DOHH2 (cell line): ENCODE results near the gene PEG3.

Experiments
- H3F3A ChIP-seq: fragments of 200-600 bp; sonication (generic), shearing (Covaris generic); 2 replicates; pipeline ENCODE4 v1.6.0; 2016; ENCODE audit warnings: antibody characterized with exemption, mild to moderate bottlenecking; ENCODE audit not compliant: control insufficient read depth, insufficient read depth
- H3K27ac ChIP-seq: fragments of 200-600 bp; sonication (generic); 2 replicates; pipeline ENCODE4 v1.5.1; 2014; ENCODE audit warnings: low read depth, mild to moderate bottlenecking, low read length, moderate library complexity
- H3K27me3 ChIP-seq: fragments of 200-600 bp; sonication (generic); 2 replicates; pipeline ENCODE4 v1.6.1; 2014; ENCODE audit warnings: mild to moderate bottlenecking, low read length, mixed read lengths; ENCODE audit not compliant: control insufficient read depth
- H3K36me3 ChIP-seq: fragments of 200-600 bp; sonication (generic); 2 replicates; pipeline ENCODE4 v1.6.1; 2014; ENCODE audit warnings: mild to moderate bottlenecking, low read length, moderate library complexity, mixed read lengths; ENCODE audit not compliant: control insufficient read depth
- H3K4me1 ChIP-seq: fragments of 200-600 bp; sonication (generic); 2 replicates; pipeline ENCODE4 v1.6.1; 2014; ENCODE audit warnings: mild to moderate bottlenecking, low read length, mixed read lengths; ENCODE audit not compliant: control insufficient read depth
- H3K4me2 ChIP-seq: fragments of 200-600 bp; sonication (generic); 2 replicates; pipeline ENCODE4 v1.6.0; 2014; ENCODE audit warnings: mild to moderate bottlenecking, low read length, moderate library complexity
- H3K4me3 ChIP-seq: fragments of 200-600 bp; sonication (generic); 2 replicates; pipeline ENCODE4 v1.5.1; 2014; ENCODE audit warnings: mild to moderate bottlenecking, low read length, mixed read lengths
- H3K79me2 ChIP-seq: fragments of 200-600 bp; sonication (generic); 2 replicates; pipeline ENCODE4 v1.6.1; 2014; ENCODE audit warnings: mild to moderate bottlenecking, low read length, mixed read lengths; ENCODE audit not compliant: control insufficient read depth
- H3K9me2 ChIP-seq: fragments of 200-600 bp; sonication (generic); replicated peaks from 2 replicates; pipeline ENCODE4 v1.6.1; 2014; ENCODE audit warnings: mild to moderate bottlenecking, low read length, mixed read lengths; ENCODE audit not compliant: control insufficient read depth
- H3K9me3 ChIP-seq: fragments of 200-600 bp; sonication (generic); 2 replicates; pipeline ENCODE4 v1.6.1; 2014; ENCODE audit warnings: antibody characterized with exemption, low read length, mixed read lengths; ENCODE audit not compliant: control insufficient read depth, insufficient read depth
- H4K20me1 ChIP-seq: fragments of 200-600 bp; sonication (generic); 2 replicates; pipeline ENCODE4 v1.6.0; 2014; ENCODE audit warnings: low read depth, mild to moderate bottlenecking, antibody characterized with exemption, low read length, moderate library complexity; ENCODE audit not compliant: control insufficient read depth, insufficient read depth
- CTCF ChIP-seq: fragments of 200-600 bp; sonication (generic); IDR thresholded peaks from one replicate; pipeline ENCODE4 v1.5.1; 2014; ENCODE audit warnings: antibody characterized with exemption, mild to moderate bottlenecking, low read depth, low read length; ENCODE audit not compliant: poor library complexity, severe bottlenecking
- EZH2phosphoT487 ChIP-seq: fragments of 200-600 bp; sonication (generic); IDR thresholded peaks from 2 replicates; pipeline ENCODE4 v1.6.1; 2017; ENCODE audit warnings: borderline replicate concordance, mild to moderate bottlenecking, antibody characterized with exemption, low read length, moderate library complexity, mixed read lengths

The PEG3 gene

GRCh38 chr19:56838909-56839651 is 1.4 kb downstream of the PEG3 start:
- Histone ChIP-seq H3K4me2 (no peak overlapping the region), H3K9me2 (no peaks in the 10 kb centered on the region), H3F3A (no peaks in the 10 kb centered on the region), H3K79me2 (no peaks in the 10 kb centered on the region), H4K20me1 (no peaks in the 10 kb centered on the region), H3K9me3 (peaks cover 34% of the 10 kb centered on the region), H3K4me1 (no peaks in the 10 kb centered on the region), H3K27me3 (no peaks in the 10 kb centered on the region), H3K27ac (no peak overlapping the region), H3K4me3 (no peak overlapping the region), H3K36me3 (no peaks in the 10 kb centered on the region)
- no peak for TF ChIP-seq EZH2phosphoT487

GRCh38 chr19:56838024-56838908 is 2.3 kb downstream of the PEG3 start:
- Histone ChIP-seq H3F3A (no peaks in the 10 kb centered on the region), H3K27me3 (no peaks in the 10 kb centered on the region), H3K4me1 (no peaks in the 10 kb centered on the region), H3K36me3 (no peaks in the 10 kb centered on the region), H3K9me3 (peaks cover 34% of the 10 kb centered on the region), H3K4me2 (no peak overlapping the region), H3K9me2 (no peaks in the 10 kb centered on the region), H4K20me1 (no peaks in the 10 kb centered on the region), H3K4me3 (no peak overlapping the region), H3K27ac (no peak overlapping the region), H3K79me2 (no peaks in the 10 kb centered on the region)
- no peak for TF ChIP-seq CTCF
- TF ChIP-seq EZH2phosphoT487: no peak

GRCh38 chr19:56837492-56838023 is 3.0 kb downstream of the PEG3 start:
- Histone ChIP-seq H3K4me2 (no peak overlapping the region), H3K4me3 (no peak overlapping the region), H3K9me2 (no peaks in the 10 kb centered on the region), H3K9me3 (peaks cover 34% of the 10 kb centered on the region), H3K27ac (no peak overlapping the region), H3F3A (no peaks in the 10 kb centered on the region), H3K27me3 (no peaks in the 10 kb centered on the region), H3K36me3 (no peaks in the 10 kb centered on the region), H3K79me2 (no peaks in the 10 kb centered on the region), H4K20me1 (no peaks in the 10 kb centered on the region), H3K4me1 (no peaks in the 10 kb centered on the region)
- TF ChIP-seq EZH2phosphoT487 (no peak), CTCF (peak; percentile 27)
